HL-60 (cell line): Measurements from ENCODE around the gene UBAP2.

Experiments
- DNase-seq, 2 experiments: peaks; one replicate each; pipeline ENCODE4 v3.0.0-alpha.2; 2010 to 2020; ENCODE audit warnings: low read depth in 1 of 2, low spot score in 1 of 2
- H3K27ac ChIP-seq: fragments of 250-450 bp; sonication (Bioruptor Pico); replicated peaks from 2 replicates; pipeline ENCODE4 v1.5.1; 2020; ENCODE audit warnings: mild to moderate bottlenecking, moderate library complexity
- H3K27me3 ChIP-seq: fragments of 250-450 bp; sonication (Bioruptor Pico); 2 replicates; pipeline ENCODE4 v1.5.1; 2021; ENCODE audit warnings: mild to moderate bottlenecking, moderate library complexity; ENCODE audit not compliant: insufficient read depth, poor library complexity, severe bottlenecking
- H3K4me3 ChIP-seq: replicated peaks from 2 replicates; pipeline ENCODE4 v1.5.1; 2011; ENCODE audit warnings: mild to moderate bottlenecking, control low read depth, low read length; ENCODE audit not compliant: insufficient read depth
- CTCF ChIP-seq: IDR thresholded peaks from one replicate; pipeline ENCODE4 v1.5.1; 2011; ENCODE audit warnings: low read length, control low read depth, inconsistent platforms; ENCODE audit not compliant: insufficient read depth
- GABPA ChIP-seq: IDR thresholded peaks from 2 replicates; pipeline ENCODE4 v1.6.1; 2012; ENCODE audit warnings: low read depth
- POLR2AphosphoS5 ChIP-seq: IDR thresholded peaks from 2 replicates; pipeline ENCODE4 v1.6.1; 2012; ENCODE audit warnings: low read depth
- REST ChIP-seq: IDR thresholded peaks from 2 replicates; pipeline ENCODE4 v1.6.1; 2012; ENCODE audit warnings: low read depth; ENCODE audit not compliant: insufficient replicate concordance
- SPI1 ChIP-seq: IDR thresholded peaks from 2 replicates; pipeline ENCODE4 v1.6.1; 2012; ENCODE audit warnings: low read depth, mild to moderate bottlenecking, borderline replicate concordance

UBAP2 gene

GRCh38 chr9:33924978-33925797 is 123.5 kb downstream of the UBAP2 start:
- no peaks in the 10 kb centered on the region for H3K27me3 ChIP-seq
- no peak overlapping the region for H3K27ac ChIP-seq
- TF ChIP-seq CTCF (peak; percentile 17), POLR2AphosphoS5 (no peak)
- no peak overlapping the region for H3K4me3 ChIP-seq
- peak in 1 of 2 experiments; percentile 19 for DNase-seq

GRCh38 chr9:33923998-33924701 is 124.5 kb downstream of the UBAP2 start:
- TF ChIP-seq GABPA (no peak), CTCF (no peak), POLR2AphosphoS5 (no peak), SPI1 (no peak), REST (no peak)
- Histone ChIP-seq H3K27me3 (no peaks in the 10 kb centered on the region), H3K27ac (no peak overlapping the region), H3K4me3 (no peak overlapping the region)
- DNase-seq: no peak

GRCh38 chr9:33923079-33923478 is 125.6 kb downstream of the UBAP2 start:
- no peak overlapping the region for H3K4me3 ChIP-seq
- no peak for DNase-seq
- TF ChIP-seq POLR2AphosphoS5: no peak; the same call in 1 of the 2 replicates
- TF ChIP-seq GABPA: no peak
- TF ChIP-seq CTCF: no peak
- no peak for TF ChIP-seq SPI1
- TF ChIP-seq REST: no peak
- H3K27ac ChIP-seq: no peak overlapping the region
- no peaks in the 10 kb centered on the region for H3K27me3 ChIP-seq
